Fibroblast of mammary gland (primary cell): ENCODE data around the gene CHCHD4.

Experiments
- DNase-seq: peaks from one replicate; pipeline ENCODE4 v3.0.0-alpha.2; 2010; ENCODE audit warnings: low read depth
- H3K4me3 ChIP-seq: 2 replicates; pipeline ENCODE4 v1.5.1; 2011; ENCODE audit warnings: low read depth, mild to moderate bottlenecking, low read length, moderate library complexity; ENCODE audit not compliant: control insufficient read depth
- TF ChIP-seq, protein P1 (sequence below): conservative IDR thresholded peaks from 2 replicates; pipeline ENCODE4 v1.5.1; 2011; ENCODE audit warnings: low read depth, low read length, inconsistent platforms; ENCODE audit not compliant: control insufficient read depth, insufficient read depth

The CHCHD4 gene

GRCh38 chr3:14132120-14132519 lies 7.5 kb upstream of the CHCHD4 start:
- TF ChIP-seq, protein P1, sequence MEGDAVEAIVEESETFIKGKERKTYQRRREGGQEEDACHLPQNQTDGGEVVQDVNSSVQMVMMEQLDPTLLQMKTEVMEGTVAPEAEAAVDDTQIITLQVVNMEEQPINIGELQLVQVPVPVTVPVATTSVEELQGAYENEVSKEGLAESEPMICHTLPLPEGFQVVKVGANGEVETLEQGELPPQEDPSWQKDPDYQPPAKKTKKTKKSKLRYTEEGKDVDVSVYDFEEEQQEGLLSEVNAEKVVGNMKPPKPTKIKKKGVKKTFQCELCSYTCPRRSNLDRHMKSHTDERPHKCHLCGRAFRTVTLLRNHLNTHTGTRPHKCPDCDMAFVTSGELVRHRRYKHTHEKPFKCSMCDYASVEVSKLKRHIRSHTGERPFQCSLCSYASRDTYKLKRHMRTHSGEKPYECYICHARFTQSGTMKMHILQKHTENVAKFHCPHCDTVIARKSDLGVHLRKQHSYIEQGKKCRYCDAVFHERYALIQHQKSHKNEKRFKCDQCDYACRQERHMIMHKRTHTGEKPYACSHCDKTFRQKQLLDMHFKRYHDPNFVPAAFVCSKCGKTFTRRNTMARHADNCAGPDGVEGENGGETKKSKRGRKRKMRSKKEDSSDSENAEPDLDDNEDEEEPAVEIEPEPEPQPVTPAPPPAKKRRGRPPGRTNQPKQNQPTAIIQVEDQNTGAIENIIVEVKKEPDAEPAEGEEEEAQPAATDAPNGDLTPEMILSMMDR = no peak
- no peak overlapping the region for H3K4me3 ChIP-seq
- DNase-seq = no peak

- no peak overlapping the region for H3K4me3 ChIP-seq
- TF ChIP-seq, protein P1 = no peak
- no peak for DNase-seq
Observed at GRCh38 chr3:14131134-14131533, 6.5 kb upstream of the CHCHD4 start.

DNA sequence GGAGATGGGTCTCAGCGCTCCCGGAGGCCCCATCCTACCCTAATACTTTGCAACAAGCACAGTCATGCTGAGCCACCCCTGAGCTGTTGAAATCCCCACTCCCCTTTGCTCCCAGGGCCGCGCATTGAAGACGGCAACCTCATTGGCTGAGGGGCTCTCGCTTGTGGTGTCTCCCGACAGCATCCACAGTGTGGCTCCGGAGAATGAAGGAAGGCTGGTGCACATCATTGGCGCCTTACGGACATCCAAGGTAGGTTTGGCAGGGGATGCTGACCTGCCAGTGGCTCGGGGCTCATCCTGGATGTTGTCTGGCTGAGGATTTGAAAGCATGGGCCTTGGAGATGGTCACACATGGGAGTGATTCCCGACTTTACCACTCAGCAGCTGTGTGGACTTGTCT lies 6.0 kb upstream of the CHCHD4 start:
- DNase-seq = no peak
- TF ChIP-seq, protein P1 = no peak

GRCh38 chr3:14130230-14130629 lies 5.6 kb upstream of the CHCHD4 start:
- H3K4me3 ChIP-seq = no peak overlapping the region
- no peak for DNase-seq
- TF ChIP-seq, protein P1 = no peak

More for the DNA sequence above, 6.0 kb upstream of the CHCHD4 start:
- no peak overlapping the region for H3K4me3 ChIP-seq

DNA sequence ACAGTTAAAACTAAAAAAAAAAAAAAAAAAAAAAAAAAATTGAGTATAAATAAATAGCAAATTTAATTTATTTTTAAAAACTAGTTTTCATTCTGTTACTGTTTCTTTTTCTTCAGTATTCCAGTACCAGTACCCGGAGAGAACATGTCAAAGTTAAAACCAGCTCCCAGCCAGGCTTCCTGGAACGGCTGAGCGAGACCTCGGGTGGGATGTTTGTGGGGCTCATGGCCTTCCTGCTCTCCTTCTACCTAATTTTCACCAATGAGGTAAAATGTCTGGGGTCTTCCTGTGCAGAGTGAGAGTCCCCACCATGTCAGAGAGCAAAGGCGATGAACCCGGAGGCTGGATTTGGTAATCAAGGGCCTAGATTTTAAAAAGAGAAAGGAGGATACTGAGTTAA lies 4.6 kb upstream of the CHCHD4 start:
- TF ChIP-seq, protein P1 = no peak
- DNase-seq = no peak
- no peak overlapping the region for H3K4me3 ChIP-seq

DNA sequence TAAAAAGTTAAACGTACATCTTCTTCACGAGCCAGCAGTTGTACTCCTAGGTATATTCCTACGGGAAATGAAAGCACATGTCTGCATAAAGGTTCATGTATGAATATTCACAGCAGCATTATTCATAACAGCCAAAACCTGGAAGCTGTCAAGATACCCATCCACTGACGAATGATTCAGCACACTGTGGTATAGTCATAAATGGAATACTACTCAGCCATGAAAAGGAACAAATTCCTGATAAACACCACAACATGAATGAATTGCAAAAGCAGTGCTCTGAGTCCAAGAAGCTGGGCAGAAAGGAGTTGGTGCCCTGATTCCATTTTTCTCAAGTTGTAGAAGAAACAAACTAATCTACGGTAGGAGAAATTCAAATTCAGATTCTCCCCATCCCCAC lies 4.1 kb upstream of the CHCHD4 start:
- TF ChIP-seq, protein P1 = no peak
- H3K4me3 ChIP-seq = no peak overlapping the region
- DNase-seq = no peak

- H3K4me3 ChIP-seq = no peak overlapping the region
- TF ChIP-seq, protein P1 = no peak
- no peak for DNase-seq
Observed at GRCh38 chr3:14127516-14128161, 3.0 kb upstream of the CHCHD4 start.
